OCI-LY7 (cell line): Measurements from ENCODE around the gene RNF19B.

ENCODE experiments used
- CTCF ChIP-seq: fragments of 200-600 bp; sonication (generic); conservative IDR thresholded peaks from 2 replicates; pipeline ENCODE4 v1.5.1; 2014; ENCODE audit warnings: mild to moderate bottlenecking, antibody characterized with exemption, low read length, moderate library complexity, mixed read lengths
- EZH2phosphoT487 ChIP-seq: fragments of 200-600 bp; sonication (generic); IDR thresholded peaks from 2 replicates; pipeline ENCODE4 v1.6.1; 2018; ENCODE audit warnings: low read depth, borderline replicate concordance, mild to moderate bottlenecking, mixed run types, antibody characterized with exemption, low read length, moderate library complexity, mixed read lengths

- TF ChIP-seq CTCF, result no peak
- no peak for TF ChIP-seq EZH2phosphoT487
Observed at GRCh38 chr1:33002006-33002405, 37.4 kb upstream of the RNF19B start.
